ENCODE results near the gene VPS13D.

Gene VPS13D

GRCh38 chr1:12417389-12417788 is 187.6 kb downstream of the VPS13D start:
- no peak for DNase-seq (ENCODE audit: low read depth in 3 of 3, low spot score in 1 of 3)

GRCh38 chr1:12420171-12420570 is 190.3 kb downstream of the VPS13D start:
- DNase-seq (ENCODE audit: low read depth in 3 of 3, low spot score in 1 of 3) = no peak

GRCh38 chr1:12422488-12422887 is 192.7 kb downstream of the VPS13D start:
- no peak for DNase-seq (ENCODE audit: low read depth in 3 of 3, low spot score in 1 of 3)

GRCh38 chr1:12424087-12424529 is 194.3 kb downstream of the VPS13D start:
- no peak for DNase-seq (ENCODE audit: low read depth in 3 of 3, low spot score in 1 of 3)

GRCh38 chr1:12424793-12425192 is 195.0 kb downstream of the VPS13D start:
- no peak for DNase-seq (ENCODE audit: low read depth in 3 of 3, low spot score in 1 of 3)

GRCh38 chr1:12426030-12426429 is 196.2 kb downstream of the VPS13D start:
- DNase-seq (ENCODE audit: low read depth in 3 of 3, low spot score in 1 of 3) = no peak

GRCh38 chr1:12428334-12428733 is 198.5 kb downstream of the VPS13D start:
- no peak for DNase-seq (ENCODE audit: low read depth in 3 of 3, low spot score in 1 of 3)

- no peak for DNase-seq (ENCODE audit: low read depth in 3 of 3, low spot score in 1 of 3)
Observed at GRCh38 chr1:12430525-12430924, 200.7 kb downstream of the VPS13D start.

- no peak for DNase-seq (ENCODE audit: low read depth in 3 of 3, low spot score in 1 of 3)
Observed at GRCh38 chr1:12432897-12433296, 203.1 kb downstream of the VPS13D start.

GRCh38 chr1:12433323-12434053 is 203.7 kb downstream of the VPS13D start:
- no peak for DNase-seq (ENCODE audit: low read depth in 3 of 3, low spot score in 1 of 3)

GRCh38 chr1:12434174-12434573 is 204.3 kb downstream of the VPS13D start:
- DNase-seq (ENCODE audit: low read depth in 3 of 3, low spot score in 1 of 3) = peak in 2 of 3 donors; percentile 32

GRCh38 chr1:12434686-12435085 is 204.9 kb downstream of the VPS13D start:
- DNase-seq (ENCODE audit: low read depth in 3 of 3, low spot score in 1 of 3) = no peak

- no peak for DNase-seq (ENCODE audit: low read depth in 3 of 3, low spot score in 1 of 3)
Observed at GRCh38 chr1:12435639-12436344, 206.0 kb downstream of the VPS13D start.

- no peak for DNase-seq (ENCODE audit: low read depth in 3 of 3, low spot score in 1 of 3)
Observed at GRCh38 chr1:12436345-12436658, 206.5 kb downstream of the VPS13D start.

- no peak for DNase-seq (ENCODE audit: low read depth in 3 of 3, low spot score in 1 of 3)
Observed at GRCh38 chr1:12436817-12437599, 207.2 kb downstream of the VPS13D start.

GRCh38 chr1:12437629-12438028 is 207.8 kb downstream of the VPS13D start:
- DNase-seq (ENCODE audit: low read depth in 3 of 3, low spot score in 1 of 3) = no peak

- no peak for DNase-seq (ENCODE audit: low read depth in 3 of 3, low spot score in 1 of 3)
Observed at GRCh38 chr1:12438349-12438924, 208.6 kb downstream of the VPS13D start.

- no peak for DNase-seq (ENCODE audit: low read depth in 3 of 3, low spot score in 1 of 3)
Observed at GRCh38 chr1:12439073-12439472, 209.2 kb downstream of the VPS13D start.

- DNase-seq (ENCODE audit: low read depth in 3 of 3, low spot score in 1 of 3) = no peak
Observed at GRCh38 chr1:12441414-12442105, 211.7 kb downstream of the VPS13D start.

- DNase-seq (ENCODE audit: low read depth in 3 of 3, low spot score in 1 of 3) = no peak
Observed at GRCh38 chr1:12442217-12442616, 212.4 kb downstream of the VPS13D start.

GRCh38 chr1:12443151-12443550 is 213.3 kb downstream of the VPS13D start:
- DNase-seq (ENCODE audit: low read depth in 3 of 3, low spot score in 1 of 3) = no peak
